Measurements from ENCODE around the gene ZC3H10. TPM values are rescaled to one million over a fixed set of nuclear protein-coding genes. Genes with fewer than 3 reads are reported as not detected.

ZC3H10 gene
- total and polyA plus RNA-seq, 12 donors: 2.2 to 15.0 (median 7.6) TPM

DNA sequence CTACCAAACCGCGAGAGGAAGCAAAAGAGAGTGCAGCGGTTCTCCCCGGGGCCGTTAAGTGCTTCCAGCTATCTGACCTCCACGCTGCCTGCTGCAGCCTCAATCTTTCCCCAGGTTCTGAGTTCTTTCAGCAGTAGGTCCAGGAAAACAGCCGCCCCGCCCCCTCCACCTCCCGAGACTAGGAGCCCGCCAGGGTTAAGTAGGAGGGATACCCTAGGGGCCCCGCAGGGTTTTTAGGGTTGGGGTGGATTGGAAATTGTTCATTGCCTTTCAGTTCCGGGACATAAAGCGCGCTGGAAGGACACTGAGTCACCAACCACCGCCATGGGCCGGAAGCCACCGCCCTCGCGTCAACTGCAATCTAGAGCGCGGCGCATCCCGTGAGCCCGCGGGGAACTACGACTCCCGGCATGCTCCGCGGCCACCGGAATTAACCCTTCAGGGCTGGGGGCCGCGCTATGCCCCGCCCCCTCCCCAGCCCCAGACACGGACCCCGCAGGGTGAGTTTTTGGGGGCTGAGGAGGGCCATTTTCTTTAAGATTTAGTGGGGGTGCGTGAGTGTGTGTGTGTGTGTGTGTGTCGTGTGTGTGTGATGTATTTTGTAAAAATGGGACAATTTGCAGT, 34.2 kb downstream of the ZC3H10 start, which contains the start of gene MYL6B:
Gene MYL6B (plus strand): TSS at position 456 of the 624 bp plus-strand sequence. CDS start 1,332 bp downstream, outside the sequence.
- Histone ChIP-seq H3K27me3 (no peaks in the 10 kb centered on the region), H3K9me3 (replicated peaks in 1 of 3) (no peaks in the 10 kb centered on the region), H3K36me3 (replicated peaks in 1 of 2) (no peaks in the 10 kb centered on the region), H3K27ac (peak within 1 kb of the TSS; percentile 80 to 97 (median 95)), H3K4me3 (peak within 1 kb of the TSS in 3 of 4 donors; percentile 20 to 59 (median 38)), H3K4me1 (replicated peaks in 1 of 2) (peaks cover 17 to 29% of the 10 kb centered on the region in 2 donors)
- intact Hi-C loops (cut with DNase I): no loop called here
- WGBS, 4 donors: 0 to 2% (median 1%) methylated on average over 13 to 37 of the region's 37 CpGs
- DNase-seq: peak; percentile 94 to 97 (median 96)
- peak in 1 of 2 donors; percentile 57 for TF ChIP-seq POLR2A (IDR thresholded peaks at IDR 0.05)
- TF ChIP-seq, protein P1, sequence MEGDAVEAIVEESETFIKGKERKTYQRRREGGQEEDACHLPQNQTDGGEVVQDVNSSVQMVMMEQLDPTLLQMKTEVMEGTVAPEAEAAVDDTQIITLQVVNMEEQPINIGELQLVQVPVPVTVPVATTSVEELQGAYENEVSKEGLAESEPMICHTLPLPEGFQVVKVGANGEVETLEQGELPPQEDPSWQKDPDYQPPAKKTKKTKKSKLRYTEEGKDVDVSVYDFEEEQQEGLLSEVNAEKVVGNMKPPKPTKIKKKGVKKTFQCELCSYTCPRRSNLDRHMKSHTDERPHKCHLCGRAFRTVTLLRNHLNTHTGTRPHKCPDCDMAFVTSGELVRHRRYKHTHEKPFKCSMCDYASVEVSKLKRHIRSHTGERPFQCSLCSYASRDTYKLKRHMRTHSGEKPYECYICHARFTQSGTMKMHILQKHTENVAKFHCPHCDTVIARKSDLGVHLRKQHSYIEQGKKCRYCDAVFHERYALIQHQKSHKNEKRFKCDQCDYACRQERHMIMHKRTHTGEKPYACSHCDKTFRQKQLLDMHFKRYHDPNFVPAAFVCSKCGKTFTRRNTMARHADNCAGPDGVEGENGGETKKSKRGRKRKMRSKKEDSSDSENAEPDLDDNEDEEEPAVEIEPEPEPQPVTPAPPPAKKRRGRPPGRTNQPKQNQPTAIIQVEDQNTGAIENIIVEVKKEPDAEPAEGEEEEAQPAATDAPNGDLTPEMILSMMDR (IDR thresholded peaks at IDR 0.05): no peak

DNA sequence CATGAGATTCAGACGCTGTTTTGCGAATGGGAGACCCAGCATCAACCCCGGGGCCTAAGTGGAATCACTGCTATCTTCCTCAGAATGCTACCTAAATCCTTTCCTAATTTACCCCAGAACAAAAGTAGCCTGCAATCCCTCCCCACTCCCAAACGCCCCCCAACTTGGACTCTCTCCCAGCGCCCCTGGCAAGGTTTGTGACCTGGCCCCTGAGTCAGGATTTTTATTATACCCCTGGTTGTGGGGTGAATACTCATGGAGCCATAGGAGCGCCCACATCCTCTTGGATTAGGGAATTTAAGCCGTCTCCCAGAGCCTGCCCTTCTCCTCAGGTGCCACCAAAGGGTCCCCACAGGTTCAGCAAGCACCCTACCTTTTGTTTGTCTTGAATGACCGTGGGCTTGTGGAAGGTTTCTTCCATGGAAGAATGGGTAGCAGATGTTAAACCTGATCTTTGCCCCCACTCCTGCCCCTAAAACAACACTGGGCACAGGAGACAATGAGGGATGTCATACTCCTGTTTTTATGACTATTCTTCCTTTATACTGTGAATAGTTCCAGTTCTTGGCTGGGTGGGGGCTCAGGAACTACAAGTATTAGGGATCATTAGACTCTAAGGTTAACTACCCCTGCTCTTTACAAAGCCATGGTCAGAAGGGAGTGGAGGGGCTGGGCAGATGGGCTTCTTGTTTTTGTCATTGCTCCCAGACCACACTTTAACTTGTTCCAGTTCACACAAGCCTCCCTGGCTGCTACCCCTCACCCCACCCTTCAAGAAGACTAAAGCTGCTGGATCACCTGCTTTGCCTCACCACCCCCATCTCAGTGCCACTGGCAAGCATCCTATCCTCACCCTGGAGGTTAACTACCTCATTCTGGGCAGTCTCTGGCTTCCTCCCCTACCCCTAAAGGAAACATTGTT, 35.0 kb downstream of the ZC3H10 start:
- Histone ChIP-seq H3K36me3 (replicated peaks in 1 of 2) (no peaks in the 10 kb centered on the region), H3K27ac (peak overlapping the region in 4 of 5 donors; percentile 80 to 97 (median 88)), H3K4me3 (peak overlapping the region in 2 of 4 donors; percentile 38 to 59), H3K27me3 (no peaks in the 10 kb centered on the region), H3K9me3 (replicated peaks in 1 of 3) (no peaks in the 10 kb centered on the region), H3K4me1 (replicated peaks in 1 of 2) (peaks cover 15 to 26% of the 10 kb centered on the region in 2 donors)
- no peak for DNase-seq
- WGBS, 4 donors: 12 to 20% (median 17%) methylated on average over 8 of the region's 8 CpGs
- no peak for TF ChIP-seq POLR2A (IDR thresholded peaks at IDR 0.05)
- TF ChIP-seq, protein P1 (IDR thresholded peaks at IDR 0.05): no peak
- intact Hi-C loops (cut with DNase I): no loop called here

- intact Hi-C loops (cut with DNase I): no loop called here
- no peak for DNase-seq
- no peaks in the 10 kb centered on the region for H3K36me3 ChIP-seq (replicated peaks in 1 of 2)
- H3K4me3 ChIP-seq: no peak overlapping the region
- no peaks in the 10 kb centered on the region for H3K9me3 ChIP-seq (replicated peaks in 1 of 3)
- peaks cover 15 to 26% of the 10 kb centered on the region in 2 donors for H3K4me1 ChIP-seq (replicated peaks in 1 of 2)
- H3K27me3 ChIP-seq: no peaks in the 10 kb centered on the region
- 62 to 92% (median 80%) methylated on average over 2 to 5 of the region's 5 CpGs for WGBS, 4 donors
- H3K27ac ChIP-seq: no peak overlapping the region
- TF ChIP-seq, protein P1 (IDR thresholded peaks at IDR 0.05): no peak
- no peak for TF ChIP-seq POLR2A (IDR thresholded peaks at IDR 0.05)
Measured at GRCh38 chr12:56153678-56154065, 35.6 kb downstream of the ZC3H10 start.

- no peaks in the 10 kb centered on the region for H3K9me3 ChIP-seq (replicated peaks in 1 of 3)
- H3K27ac ChIP-seq: no peak overlapping the region
- H3K27me3 ChIP-seq: no peaks in the 10 kb centered on the region
- no peak for TF ChIP-seq POLR2A (IDR thresholded peaks at IDR 0.05)
- TF ChIP-seq, protein P1 (IDR thresholded peaks at IDR 0.05): no peak
- no peak for DNase-seq
- H3K36me3 ChIP-seq (replicated peaks in 1 of 2): no peaks in the 10 kb centered on the region
- peaks cover 16 to 28% of the 10 kb centered on the region in 2 donors for H3K4me1 ChIP-seq (replicated peaks in 1 of 2)
- H3K4me3 ChIP-seq: no peak overlapping the region
- WGBS, 4 donors: 93 to 100% (median 100%) methylated on average over 1 of the region's 1 CpG
- intact Hi-C loops (cut with DNase I): no loop called here
Measured at GRCh38 chr12:56154246-56154771, 36.2 kb downstream of the ZC3H10 start.

Measured in adrenal gland (tissue), 12 donors.